NCI-H1092 treated with DMSO at 0.1 percent for 48 hours (cell line): Measurements from ENCODE around the gene ASTN2.

Experiments
- DNase-seq: peaks from one replicate; lab custom pipeline; 2025; lab: John Stamatoyannopoulos, UW

The ASTN2 gene

GRCh38 chr9:116380496-116380995 is 1034.3 kb downstream of the ASTN2 start:
- DNase-seq = no peak

DNA sequence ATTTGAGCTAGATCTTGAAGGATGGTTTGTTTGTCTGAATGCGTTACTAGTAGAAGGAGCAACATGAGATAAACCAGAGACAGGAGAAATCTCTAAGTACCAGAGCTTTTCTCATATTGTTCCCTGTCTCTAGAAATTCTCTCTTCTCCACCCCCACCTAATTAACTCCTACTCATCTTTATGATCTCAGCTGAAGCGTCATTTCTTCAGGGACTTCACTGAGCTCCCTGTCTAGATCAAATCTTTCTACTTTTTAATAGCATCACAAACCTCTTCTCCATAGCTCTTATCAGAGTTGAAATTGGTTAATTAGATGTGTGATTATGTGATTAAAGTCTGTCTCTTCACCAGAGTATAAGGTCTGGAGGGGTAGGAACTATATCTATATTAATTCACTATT is 1035.0 kb downstream of the ASTN2 start:
- DNase-seq = no peak

GRCh38 chr9:116378873-116379272 is 1036.0 kb downstream of the ASTN2 start:
- no peak for DNase-seq

DNA sequence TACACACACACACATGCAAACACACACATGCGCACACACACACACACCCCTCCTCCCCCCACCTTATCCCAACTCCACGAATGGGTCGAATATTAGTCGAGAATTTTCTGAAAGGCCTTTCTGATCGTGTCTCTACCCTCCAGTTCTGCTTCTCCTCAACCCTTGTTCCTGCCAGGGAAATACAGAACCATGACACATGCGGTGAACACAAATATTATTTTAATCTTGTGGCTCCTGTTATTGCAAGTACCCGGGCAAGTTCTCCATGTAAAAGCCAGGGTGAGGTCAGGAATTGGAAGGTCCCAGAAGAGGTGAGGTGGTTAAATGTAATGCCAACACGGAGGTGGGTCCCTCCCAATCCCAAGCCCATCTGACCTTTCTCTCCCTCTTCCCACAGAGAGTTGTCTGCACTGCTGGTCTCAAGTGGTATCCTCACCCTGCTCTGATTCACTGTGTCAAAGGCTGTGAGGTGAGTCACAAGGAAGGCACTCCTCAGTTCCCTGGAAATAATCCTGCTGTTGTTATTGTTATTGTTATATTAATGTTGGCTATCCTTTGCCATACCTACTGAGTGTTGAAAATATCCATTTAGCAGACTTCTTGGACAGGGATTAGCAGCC is 1037.6 kb downstream of the ASTN2 start:
- no peak for DNase-seq
